ENCODE results near the gene KRTAP4-8.
"Not testable (repeated sequence)": the region's sequence is repeated elsewhere in the genome, so short reads cannot be mapped to it uniquely, and the experiment has no call there.

Gene KRTAP4-8

GRCh38 chr17:41065829-41066624 is 31.9 kb downstream of the KRTAP4-8 start, which contains the start of gene KRTAP2-4:
Gene KRTAP2-4 (minus strand): TSS chr17:41065879. CDS start chr17:41065845, 34 bp downstream.
- H3K79me2 ChIP-seq (ENCODE audit: insufficient read depth, low read depth), result no peaks in the 10 kb centered on the region
- H3K27me3 ChIP-seq (ENCODE audit: insufficient read depth, low read depth), result no peaks in the 10 kb centered on the region
- no peak within 1 kb of the TSS for H3K4me2 ChIP-seq
- H4K20me1 ChIP-seq (ENCODE audit: insufficient read depth), result no peaks in the 10 kb centered on the region
- no peaks in the 10 kb centered on the region for H3K36me3 ChIP-seq (ENCODE audit: insufficient read depth)
- TF ChIP-seq CTCF (conservative IDR thresholded peaks at IDR 0.05; ENCODE audit: low read depth, low read length), result no peak
- H3K4me3 ChIP-seq (IDR thresholded peaks at IDR 0.05; ENCODE audit: insufficient read depth, low read depth, low read length), result no peak within 1 kb of the TSS
- no peaks in the 10 kb centered on the region for H3K4me1 ChIP-seq (ENCODE audit: low read depth, poor library complexity, severe bottlenecking)
- no peak within 1 kb of the TSS for H3K9ac ChIP-seq
- no peak within 1 kb of the TSS for H2AFZ ChIP-seq (ENCODE audit: low read depth)
- H3K27ac ChIP-seq, result no peak within 1 kb of the TSS

GRCh38 chr17:41065016-41065689 is 32.8 kb downstream of the KRTAP4-8 start:
- H3K79me2 ChIP-seq (ENCODE audit: insufficient read depth, low read depth); H3K4me1 ChIP-seq (ENCODE audit: low read depth, poor library complexity, severe bottlenecking); H4K20me1 ChIP-seq (ENCODE audit: insufficient read depth); H3K27me3 ChIP-seq (ENCODE audit: insufficient read depth, low read depth); H3K9ac ChIP-seq; H2AFZ ChIP-seq (ENCODE audit: low read depth); H3K4me2 ChIP-seq; H3K27ac ChIP-seq; H3K4me3 ChIP-seq (IDR thresholded peaks at IDR 0.05; ENCODE audit: insufficient read depth, low read depth, low read length); H3K36me3 ChIP-seq (ENCODE audit: insufficient read depth): not testable (repeated sequence)

GRCh38 chr17:41064301-41064700 is 33.6 kb downstream of the KRTAP4-8 start:
- H3K4me1 ChIP-seq (ENCODE audit: low read depth, poor library complexity, severe bottlenecking), result no peaks in the 10 kb centered on the region

GRCh38 chr17:41063449-41063848 is 34.5 kb downstream of the KRTAP4-8 start:
- no peaks in the 10 kb centered on the region for H3K4me1 ChIP-seq (ENCODE audit: low read depth, poor library complexity, severe bottlenecking)
- no peaks in the 10 kb centered on the region for H3K79me2 ChIP-seq (ENCODE audit: insufficient read depth, low read depth)
- H3K4me2 ChIP-seq, result no peak overlapping the region
- H2AFZ ChIP-seq (ENCODE audit: low read depth), result no peak overlapping the region
- no peaks in the 10 kb centered on the region for H3K27me3 ChIP-seq (ENCODE audit: insufficient read depth, low read depth)
- no peak for TF ChIP-seq CTCF (conservative IDR thresholded peaks at IDR 0.05; ENCODE audit: low read depth, low read length)
- H3K27ac ChIP-seq, result no peak overlapping the region
- no peak overlapping the region for H3K4me3 ChIP-seq (IDR thresholded peaks at IDR 0.05; ENCODE audit: insufficient read depth, low read depth, low read length)
- no peak overlapping the region for H3K9ac ChIP-seq
- no peaks in the 10 kb centered on the region for H4K20me1 ChIP-seq (ENCODE audit: insufficient read depth)
- H3K36me3 ChIP-seq (ENCODE audit: insufficient read depth), result no peaks in the 10 kb centered on the region

More at GRCh38 chr17:41064301-41064700, 33.6 kb downstream of the KRTAP4-8 start:
- no peaks in the 10 kb centered on the region for H3K79me2 ChIP-seq (ENCODE audit: insufficient read depth, low read depth)
- H3K4me3 ChIP-seq (IDR thresholded peaks at IDR 0.05; ENCODE audit: insufficient read depth, low read depth, low read length), result no peak overlapping the region
- H3K27me3 ChIP-seq (ENCODE audit: insufficient read depth, low read depth), result no peaks in the 10 kb centered on the region
- no peaks in the 10 kb centered on the region for H4K20me1 ChIP-seq (ENCODE audit: insufficient read depth)
- H2AFZ ChIP-seq (ENCODE audit: low read depth), result no peak overlapping the region
- H3K9ac ChIP-seq, result no peak overlapping the region
- no peak overlapping the region for H3K4me2 ChIP-seq
- TF ChIP-seq CTCF (conservative IDR thresholded peaks at IDR 0.05; ENCODE audit: low read depth, low read length), result no peak
- H3K36me3 ChIP-seq (ENCODE audit: insufficient read depth), result no peaks in the 10 kb centered on the region
- no peak overlapping the region for H3K27ac ChIP-seq

- Histone ChIP-seq H3K4me1 (ENCODE audit: low read depth, poor library complexity, severe bottlenecking) (no peaks in the 10 kb centered on the region), H3K36me3 (ENCODE audit: insufficient read depth) (no peaks in the 10 kb centered on the region), H3K4me2 (no peak overlapping the region), H3K79me2 (ENCODE audit: insufficient read depth, low read depth) (no peaks in the 10 kb centered on the region), H3K9ac (no peak overlapping the region), H4K20me1 (ENCODE audit: insufficient read depth) (no peaks in the 10 kb centered on the region), H3K27me3 (ENCODE audit: insufficient read depth, low read depth) (no peaks in the 10 kb centered on the region), H3K27ac (no peak overlapping the region), H2AFZ (ENCODE audit: low read depth) (no peak overlapping the region), H3K4me3 (IDR thresholded peaks at IDR 0.05; ENCODE audit: insufficient read depth, low read depth, low read length) (no peak overlapping the region)
- no peak for TF ChIP-seq CTCF (conservative IDR thresholded peaks at IDR 0.05; ENCODE audit: low read depth, low read length)
These were observed 36.0 kb downstream of the KRTAP4-8 start for GRCh38 chr17:41061964-41062363.

Data from KMS-11 (cell line).